Stimulated activated CD8-positive, alpha-beta memory T cell treated with anti-CD3 and anti-CD28 coated beads, Interleukin-15, amount 100 ng/mL, for 24 hours (primary cell): ENCODE data around the gene TTLL11.

Experiments used
- DNase-seq: peaks from one replicate; pipeline ENCODE4 v3.0.0-alpha.2; 2020; ENCODE audit warnings: low read depth

TTLL11 gene

GRCh38 chr9:122109035-122109813 lies 16.1 kb upstream of the TTLL11 start:
- no peak for DNase-seq

GRCh38 chr9:122107291-122107805 lies 14.2 kb upstream of the TTLL11 start:
- no peak for DNase-seq

GRCh38 chr9:122106576-122106975 lies 13.5 kb upstream of the TTLL11 start:
- DNase-seq, result no peak

- DNase-seq, result no peak
These were observed 10.9 kb upstream of the TTLL11 start for GRCh38 chr9:122103985-122104384.

GRCh38 chr9:122102156-122102555 lies 9.0 kb upstream of the TTLL11 start:
- DNase-seq, result no peak

- no peak for DNase-seq
These were observed 7.6 kb upstream of the TTLL11 start for GRCh38 chr9:122100756-122101155.

- DNase-seq, result peak; percentile 70
These were observed 6.3 kb upstream of the TTLL11 start for GRCh38 chr9:122099271-122099869.

GRCh38 chr9:122097679-122098315 lies 4.7 kb upstream of the TTLL11 start:
- DNase-seq, result no peak

GRCh38 chr9:122096620-122097415 lies 3.7 kb upstream of the TTLL11 start:
- DNase-seq, result no peak

- no peak for DNase-seq
These were observed 2.1 kb upstream of the TTLL11 start for GRCh38 chr9:122095010-122095767.

- no peak for DNase-seq
These were observed 1.2 kb downstream of the TTLL11 start for GRCh38 chr9:122091682-122092592.

GRCh38 chr9:122090981-122091380 lies 2.1 kb downstream of the TTLL11 start:
- no peak for DNase-seq

- DNase-seq, result no peak
These were observed 2.7 kb downstream of the TTLL11 start for GRCh38 chr9:122090287-122090883.

- DNase-seq, result no peak
These were observed 4.0 kb downstream of the TTLL11 start for GRCh38 chr9:122088880-122089706.

- DNase-seq, result no peak
These were observed 5.5 kb downstream of the TTLL11 start for GRCh38 chr9:122087406-122088200.

GRCh38 chr9:122086873-122087272 lies 6.2 kb downstream of the TTLL11 start:
- DNase-seq, result no peak

- no peak for DNase-seq
These were observed 7.8 kb downstream of the TTLL11 start for GRCh38 chr9:122085260-122085659.

GRCh38 chr9:122084026-122084675 lies 9.0 kb downstream of the TTLL11 start:
- DNase-seq, result no peak
